Peyer's patch (tissue), 4 donors: Measurements from ENCODE around the gene KRTAP15-1.

ENCODE experiments used
- CTCF ChIP-seq, 6 experiments: fragments of 450-650 bp in 4 of 6; fragments of 200-600 bp in 2 of 6; sonication (generic) in 1 of 6; IDR thresholded peaks; one replicate each; pipeline ENCODE4 v1.5.1; 2017 to 2019; ENCODE audit warnings: antibody characterized with exemption in 6 of 6, mild to moderate bottlenecking in 3 of 6, moderate library complexity in 1 of 6
- POLR2A ChIP-seq, 2 donors: fragments of 450-650 bp; IDR thresholded peaks; one replicate each; pipeline ENCODE4 v1.5.1; 2017; ENCODE audit warnings: antibody characterized with exemption in 2 of 2, mild to moderate bottlenecking in 2 of 2, moderate library complexity in 2 of 2

- TF ChIP-seq CTCF (IDR thresholded peaks at IDR 0.05) (no peak), POLR2A (IDR thresholded peaks at IDR 0.05) (no peak)
These were observed 3.2 kb downstream of the KRTAP15-1 start for GRCh38 chr21:30443226-30443625.
